SH-SY5Y (cell line): ENCODE data around the gene KDM1B.

Experiments
- GATA2 ChIP-seq: IDR thresholded peaks from 2 replicates; pipeline ENCODE4 v1.6.1; 2011; ENCODE audit warnings: mild to moderate bottlenecking, low read depth, low read length
- GATA3 ChIP-seq: IDR thresholded peaks from 2 replicates; pipeline ENCODE4 v1.6.1; 2011; ENCODE audit warnings: low read depth, mild to moderate bottlenecking, low read length, moderate library complexity

GRCh38 chr6:18207438-18207837 lies 52.2 kb downstream of the KDM1B start:
- no peak for TF ChIP-seq GATA2
- no peak for TF ChIP-seq GATA3
